ENCODE measurements around the gene PPM1H.

PPM1H gene

GRCh38 chr12:62643486-62643885 lies 291.5 kb downstream of the PPM1H start:
- TF ChIP-seq CTCF (IDR thresholded peaks at IDR 0.05; ENCODE audit: low read depth, low read length), result no peak
- H3K4me3 ChIP-seq (ENCODE audit: low read depth, low read length), result no peak overlapping the region

- no peak for TF ChIP-seq CTCF (IDR thresholded peaks at IDR 0.05; ENCODE audit: low read depth, low read length)
- no peak overlapping the region for H3K4me3 ChIP-seq (ENCODE audit: low read depth, low read length)
Measured at GRCh38 chr12:62642486-62642885, 292.5 kb downstream of the PPM1H start.

GRCh38 chr12:62640910-62641448 lies 294.0 kb downstream of the PPM1H start:
- H3K4me3 ChIP-seq (ENCODE audit: low read depth, low read length), result no peak overlapping the region
- no peak for TF ChIP-seq CTCF (IDR thresholded peaks at IDR 0.05; ENCODE audit: low read depth, low read length)

- TF ChIP-seq CTCF (IDR thresholded peaks at IDR 0.05; ENCODE audit: low read depth, low read length), result no peak
Measured at GRCh38 chr12:62637679-62638078, 297.3 kb downstream of the PPM1H start.

GRCh38 chr12:62635649-62636048 lies 299.3 kb downstream of the PPM1H start:
- TF ChIP-seq CTCF (IDR thresholded peaks at IDR 0.05; ENCODE audit: low read depth, low read length), result no peak
- H3K4me3 ChIP-seq (ENCODE audit: low read depth, low read length), result no peak overlapping the region

More at GRCh38 chr12:62637679-62638078, 297.3 kb downstream of the PPM1H start:
- no peak overlapping the region for H3K4me3 ChIP-seq (ENCODE audit: low read depth, low read length)

GRCh38 chr12:62632411-62632918 lies 302.5 kb downstream of the PPM1H start:
- TF ChIP-seq CTCF (IDR thresholded peaks at IDR 0.05; ENCODE audit: low read depth, low read length), result no peak
- peak overlapping the region; percentile 61 for H3K4me3 ChIP-seq (ENCODE audit: low read depth, low read length)

GRCh38 chr12:62631471-62632410 lies 303.2 kb downstream of the PPM1H start:
- H3K4me3 ChIP-seq (ENCODE audit: low read depth, low read length), result peak overlapping the region; percentile 61
- peak; percentile 19; the same call in 1 of the 2 replicates for TF ChIP-seq CTCF (IDR thresholded peaks at IDR 0.05; ENCODE audit: low read depth, low read length)
